Activated CD4-positive, alpha-beta T cell treated with anti-CD3 and anti-CD28 coated beads, Interleukin-2, Interleukin-6, amounts not matched to agents 100 ng/mL and 50 ng/mL, durations not matched to agents 16 hours and 8 hours (primary cell): Measurements from ENCODE around the gene ZNF385B.

Experiments
- DNase-seq: peaks from one replicate; pipeline ENCODE4 v3.0.0-alpha.2; 2020

Gene ZNF385B

DNA sequence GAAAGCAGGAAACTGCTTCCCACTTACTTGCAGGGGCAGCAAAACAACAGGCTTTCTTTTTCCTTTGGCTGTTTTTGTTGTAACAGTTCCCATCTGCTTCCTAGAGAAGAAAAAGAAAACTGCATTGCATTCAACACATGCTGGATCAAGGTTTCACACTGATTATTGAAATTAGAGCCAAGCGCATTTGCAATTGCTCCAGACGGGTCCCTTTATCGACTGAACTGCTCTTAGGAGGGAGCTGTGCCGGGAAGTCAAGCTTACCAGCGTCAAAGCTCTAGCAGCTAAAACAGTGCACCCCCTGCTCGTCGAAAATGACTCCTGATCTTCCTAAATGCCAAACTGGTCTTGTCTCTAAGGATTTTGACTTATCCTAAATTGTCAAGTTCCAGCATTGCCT lies 432.8 kb downstream of the ZNF385B start:
- no peak for DNase-seq

DNA sequence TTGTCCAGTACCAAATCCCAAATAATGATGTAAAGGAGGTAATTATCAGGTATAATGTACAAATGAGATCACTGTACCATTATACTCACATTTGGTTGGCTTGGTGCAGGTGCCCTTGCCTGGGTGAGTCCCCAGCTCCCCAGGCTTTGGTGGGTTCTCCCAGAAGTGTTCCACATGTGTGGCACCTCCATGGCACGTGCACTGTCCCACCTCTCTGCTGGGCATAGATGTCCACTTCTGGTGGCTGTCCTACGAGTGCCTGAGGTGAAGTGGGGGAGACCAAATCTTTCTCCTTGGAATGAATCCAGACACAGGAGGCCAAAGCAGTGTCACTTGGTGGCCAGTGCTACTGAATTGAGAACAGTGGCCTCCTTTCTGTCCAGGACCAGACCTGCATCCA lies 434.3 kb downstream of the ZNF385B start:
- no peak for DNase-seq

GRCh38 chr2:179424571-179424970 lies 436.8 kb downstream of the ZNF385B start:
- DNase-seq, result no peak

- DNase-seq, result peak; percentile 51
Observed at GRCh38 chr2:179422037-179422643, 439.3 kb downstream of the ZNF385B start.

- DNase-seq, result no peak
Observed at GRCh38 chr2:179417436-179417949, 443.9 kb downstream of the ZNF385B start.

GRCh38 chr2:179412112-179412511 lies 449.3 kb downstream of the ZNF385B start:
- no peak for DNase-seq

DNA sequence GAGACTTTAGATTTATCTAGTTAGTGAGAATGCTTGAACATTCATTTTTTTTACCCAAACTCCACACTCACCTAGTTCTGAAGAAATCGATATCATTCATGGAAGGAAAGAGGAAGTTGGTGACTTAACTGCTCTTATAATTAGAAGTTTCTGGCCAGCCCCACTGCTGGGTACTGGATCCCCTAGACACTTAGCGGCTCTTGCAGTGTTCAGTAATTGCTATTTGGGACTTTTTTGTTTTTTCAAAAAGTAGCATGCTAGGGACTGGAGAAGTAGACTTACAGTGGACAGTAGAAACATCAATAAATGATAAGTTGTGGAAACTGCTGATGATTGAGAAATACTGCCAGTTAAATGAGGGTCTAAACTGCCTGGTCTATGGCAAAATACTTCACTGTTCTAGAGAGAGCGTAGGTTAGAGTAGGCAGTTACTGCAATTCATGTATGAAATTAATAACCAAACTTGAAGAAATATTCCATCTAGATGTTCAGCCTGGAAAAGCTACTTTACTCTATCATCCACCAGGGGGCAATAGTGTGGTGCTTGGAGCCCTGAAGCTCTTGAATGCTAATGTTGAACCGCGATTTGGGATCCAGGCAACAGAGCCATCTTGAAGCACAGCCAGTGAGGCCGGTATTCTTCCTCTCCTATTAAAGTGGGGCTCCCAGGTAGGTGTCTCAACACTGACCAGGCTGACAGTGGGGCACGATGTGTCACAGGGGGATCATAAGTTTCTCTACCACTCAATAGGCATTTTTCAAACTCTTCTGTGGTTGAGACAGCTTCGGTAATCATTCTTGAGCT lies 450.7 kb downstream of the ZNF385B start:
- peak; percentile 51 for DNase-seq

- no peak for DNase-seq
Observed at GRCh38 chr2:179403624-179404023, 457.8 kb downstream of the ZNF385B start.

- no peak for DNase-seq
Observed at GRCh38 chr2:179393481-179393880, 467.9 kb downstream of the ZNF385B start.
